ENCODE measurements around the gene PILRA.

- TF ChIP-seq CTCF (IDR thresholded peaks at IDR 0.05): no peak
- TF ChIP-seq POLR2AphosphoS5 (IDR thresholded peaks at IDR 0.05): no peak
- TF ChIP-seq POLR2A (IDR thresholded peaks at IDR 0.05): no peak
- no peak for TF ChIP-seq EP300 (IDR thresholded peaks at IDR 0.05)
Observed at GRCh38 chr7:100374601-100375000, 1.3 kb downstream of the PILRA start.

Data from gastroesophageal sphincter (tissue), 3 donors.